SK-MEL-5 (cell line): ENCODE measurements around the gene PRPH. TPM values are rescaled to one million over a fixed set of nuclear protein-coding genes. Genes with fewer than 3 reads are reported as not detected.
"Not testable (repeated sequence)": the region's sequence is repeated elsewhere in the genome, so short reads cannot be mapped to it uniquely, and the experiment has no call there.

Source experiments
- DNase-seq: peaks from one replicate; pipeline ENCODE4 v3.0.0-alpha.2; 2016; ENCODE audit warnings: low read depth, low spot score
- in situ Hi-C: cut with HindIII; loops from 2 replicates; pipeline ENCODE4 v1.10.0; 2016; ENCODE audit warnings: low sequenced_read_pairs, high pct_unique_total_duplicates, low pct_unique_long_range_greater_than_20kb
- total RNA-seq: library from RNA; depleted of rRNA; stranded (reverse); fragments of >200 nt; shearing (Covaris generic); gene quantifications from 2 replicates; pipeline ENCODE4 v1.2.3, GENCODE V29; 2014

PRPH gene
- total RNA-seq, 1 experiment from 2014 or later = not detected

DNA sequence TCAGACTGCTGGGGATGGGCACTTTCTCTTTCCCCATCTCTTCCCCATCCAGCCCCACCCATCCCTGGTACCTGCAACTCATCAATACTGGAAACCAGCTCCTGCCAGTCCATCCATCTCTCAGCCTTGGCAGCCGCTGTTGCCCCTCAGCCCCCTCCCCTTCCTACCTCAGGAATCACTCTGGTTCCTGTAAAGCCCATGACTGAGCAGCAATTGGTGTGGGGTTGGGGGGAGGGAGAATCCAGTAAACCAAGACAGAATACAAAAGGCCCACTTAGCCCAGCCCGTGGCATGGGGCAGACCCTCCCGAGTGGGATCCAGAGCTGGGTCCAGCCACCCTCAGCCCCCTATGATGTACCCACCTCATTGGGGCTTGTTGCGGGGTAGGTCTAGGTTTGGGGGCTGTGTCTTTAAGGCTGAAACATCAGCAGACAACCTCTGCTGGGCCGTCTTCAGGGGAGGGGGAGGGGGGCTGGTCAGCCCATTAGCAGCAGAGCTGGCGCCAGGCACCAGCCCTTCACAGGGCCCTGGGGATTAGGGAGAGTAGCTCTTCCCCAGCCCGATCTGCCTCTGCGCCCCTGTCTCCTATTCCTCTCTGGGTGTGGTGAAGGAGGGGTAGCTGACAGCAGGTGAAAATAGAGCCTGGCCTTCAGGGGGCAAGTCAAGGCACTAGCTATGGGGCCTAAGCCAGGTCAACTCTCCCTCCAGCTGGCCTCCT, 702 bp upstream of the PRPH start:
- no peak for DNase-seq
- in situ Hi-C loops = no loop called here

DNA sequence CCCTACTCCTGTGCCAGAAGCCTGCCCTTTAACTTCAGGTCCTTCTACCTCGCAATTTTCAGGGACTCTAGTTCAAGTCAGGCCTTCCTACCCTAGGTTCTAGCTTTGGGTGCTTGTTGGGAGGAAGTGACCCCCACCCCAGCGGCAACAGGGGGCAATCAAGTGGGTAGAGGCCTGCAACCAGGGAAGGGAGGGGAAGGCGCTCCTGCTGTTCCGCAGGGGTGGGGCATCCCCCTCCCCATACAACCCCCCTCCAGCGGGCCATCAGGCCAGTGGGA, 204 bp upstream of the PRPH start:
- DNase-seq = no peak
- in situ Hi-C loops = no loop called here

- in situ Hi-C loops = no loop called here
- DNase-seq = peak; percentile 43
Measured at GRCh38 chr12:49296034-49296835, 1.3 kb downstream of the PRPH start.

- in situ Hi-C loops = no loop called here
Measured at GRCh38 chr12:49296836-49297694, 2.1 kb downstream of the PRPH start.

DNA sequence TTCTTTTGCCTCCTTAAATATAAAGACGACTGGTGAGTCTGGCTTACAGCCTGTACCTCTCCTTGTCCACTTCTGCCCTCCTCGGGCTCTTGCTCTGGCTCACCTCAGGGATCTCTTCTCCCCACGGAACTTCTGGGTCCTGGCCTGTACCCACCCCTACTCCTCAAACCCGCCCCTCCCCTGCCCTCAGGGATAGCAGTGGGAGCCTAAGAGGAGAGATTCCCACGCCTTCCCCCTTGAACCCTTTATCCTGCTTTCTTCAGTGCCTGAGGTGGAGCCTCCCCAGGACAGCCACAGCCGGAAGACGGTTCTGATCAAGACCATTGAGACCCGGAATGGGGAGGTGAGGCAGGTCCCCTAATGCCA, 2.7 kb downstream of the PRPH start:
- DNase-seq = no peak
- in situ Hi-C loops = no loop called here

More at GRCh38 chr12:49296836-49297694, 2.1 kb downstream of the PRPH start:
- DNase-seq = peak; percentile 75

- in situ Hi-C loops = no loop called here
- no peak for DNase-seq
Measured at GRCh38 chr12:49298160-49298559, 3.2 kb downstream of the PRPH start.

DNA sequence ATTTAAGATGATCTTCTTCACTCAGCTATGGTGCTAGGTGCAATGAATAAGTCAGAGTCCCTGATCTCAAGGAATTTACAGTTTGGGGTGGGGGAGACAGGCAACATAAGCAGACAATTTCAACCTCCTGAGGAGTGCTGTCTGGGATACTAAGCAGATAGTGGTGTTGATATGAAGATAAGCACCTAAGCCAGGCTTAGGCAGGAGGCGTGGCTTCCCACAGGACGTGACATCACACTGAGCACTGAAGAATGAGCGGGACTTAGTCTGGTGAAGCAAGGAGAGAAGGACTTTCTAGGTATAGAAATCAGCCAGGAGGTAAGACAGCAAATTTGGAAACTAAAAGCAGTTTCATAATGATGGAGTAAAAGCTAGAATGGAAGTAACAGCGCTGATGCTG, 6.8 kb downstream of the PRPH start:
- in situ Hi-C loops = no loop called here
- DNase-seq = no peak

- in situ Hi-C loops = no loop called here
- DNase-seq = no peak
Measured at GRCh38 chr12:49304161-49304560, 9.2 kb downstream of the PRPH start.

GRCh38 chr12:49305762-49306510, 11.0 kb downstream of the PRPH start:
- in situ Hi-C loops = no loop called here
- DNase-seq = no peak

GRCh38 chr12:49309386-49309785, 14.4 kb downstream of the PRPH start:
- no peak for DNase-seq

GRCh38 chr12:49310451-49311000, 15.6 kb downstream of the PRPH start:
- in situ Hi-C loops, DNase-seq: not testable (repeated sequence)

More at GRCh38 chr12:49309386-49309785, 14.4 kb downstream of the PRPH start:
- in situ Hi-C loops = no loop called here

DNA sequence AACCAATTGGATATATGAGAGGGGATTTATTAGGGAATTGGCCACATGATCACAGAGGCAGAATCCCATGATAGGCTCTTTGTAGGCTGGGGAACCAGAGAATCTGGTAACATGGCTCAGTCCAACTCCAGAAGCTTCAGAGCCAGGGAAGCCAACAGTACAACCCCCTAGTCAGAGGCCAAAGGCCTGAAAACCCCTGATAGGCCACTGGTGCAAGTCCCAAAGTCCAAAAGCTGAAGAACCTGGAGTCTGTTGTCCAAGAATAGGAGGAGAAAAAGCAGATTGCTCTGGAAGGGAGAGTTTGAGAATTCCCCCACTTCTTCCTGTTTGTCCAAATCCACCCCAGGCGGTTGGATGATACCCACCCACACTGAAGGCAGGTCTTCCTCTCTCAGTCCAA, 19.9 kb downstream of the PRPH start:
- DNase-seq = no peak
- in situ Hi-C loops = no loop called here

DNA sequence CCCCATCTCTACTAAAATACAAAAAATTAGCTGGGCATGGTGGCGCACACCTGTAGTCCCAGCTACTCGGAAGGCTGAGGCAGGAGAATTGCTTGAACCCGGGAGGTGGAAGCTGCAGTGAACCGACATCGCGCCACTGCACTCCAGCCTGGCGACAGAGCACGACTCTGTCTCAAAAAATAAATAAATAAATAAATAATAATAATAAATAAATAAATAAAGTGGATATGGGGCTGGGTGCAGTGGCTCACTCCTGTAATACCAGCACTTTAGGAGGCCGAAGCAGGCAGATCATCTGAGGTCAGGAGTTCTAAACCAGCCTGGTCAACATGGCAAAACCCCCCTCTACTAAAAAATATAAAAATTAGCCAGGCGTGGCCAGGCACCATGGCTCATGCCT, 22.2 kb downstream of the PRPH start:
- DNase-seq, in situ Hi-C loops: not testable (repeated sequence)

DNA sequence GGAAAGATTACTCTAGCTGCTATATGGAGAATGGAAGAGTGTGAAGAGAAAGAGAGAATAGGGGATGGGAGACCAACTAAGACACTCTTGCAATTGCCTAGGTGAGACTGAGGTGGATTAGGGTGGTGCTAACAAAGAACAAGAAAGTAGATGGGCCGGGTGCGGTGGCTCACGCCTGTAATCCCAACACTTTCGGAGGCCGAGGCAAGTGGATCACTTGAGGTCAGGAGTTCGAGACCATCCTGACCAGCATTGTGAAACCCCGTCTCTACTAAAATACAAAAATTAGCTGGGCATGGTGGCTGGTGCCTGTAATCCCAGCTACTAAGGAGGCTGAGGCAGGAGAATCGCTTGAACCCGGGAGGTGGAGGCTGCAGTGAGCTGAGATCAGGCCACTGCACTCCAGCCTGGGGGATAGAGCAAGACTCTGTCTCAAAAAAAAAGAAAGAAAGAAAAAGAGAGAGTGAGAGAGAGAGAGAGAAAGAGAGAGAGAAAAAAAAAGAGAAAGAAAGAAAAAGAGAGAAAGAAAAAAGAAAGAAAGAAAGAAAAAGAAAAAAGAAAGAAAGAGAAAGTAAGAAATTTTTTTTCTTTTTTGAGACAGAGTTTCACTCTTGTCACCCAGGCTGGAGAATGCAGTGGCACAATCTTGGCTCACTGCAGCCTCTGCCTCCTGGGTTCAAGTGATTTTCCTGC, 25.6 kb downstream of the PRPH start:
- in situ Hi-C loops, DNase-seq: not testable (repeated sequence)

DNA sequence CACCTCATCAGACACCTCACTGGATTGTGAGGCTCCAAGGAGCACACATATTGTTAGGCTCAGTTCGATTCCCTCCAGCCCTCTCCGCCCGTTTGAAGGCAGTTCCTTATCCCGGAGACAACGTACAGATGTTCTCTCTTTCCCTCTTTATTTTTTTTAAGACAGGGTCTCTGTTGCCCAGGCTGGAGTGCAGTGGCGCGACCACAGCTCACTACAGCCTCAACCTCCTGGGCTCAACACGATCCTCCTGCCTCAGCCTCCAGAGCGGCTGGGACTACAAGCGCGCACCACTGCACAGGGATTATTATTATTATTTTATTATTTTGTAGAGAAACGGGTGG, 27.4 kb downstream of the PRPH start:
- no peak for DNase-seq
- in situ Hi-C loops = no loop called here

DNA sequence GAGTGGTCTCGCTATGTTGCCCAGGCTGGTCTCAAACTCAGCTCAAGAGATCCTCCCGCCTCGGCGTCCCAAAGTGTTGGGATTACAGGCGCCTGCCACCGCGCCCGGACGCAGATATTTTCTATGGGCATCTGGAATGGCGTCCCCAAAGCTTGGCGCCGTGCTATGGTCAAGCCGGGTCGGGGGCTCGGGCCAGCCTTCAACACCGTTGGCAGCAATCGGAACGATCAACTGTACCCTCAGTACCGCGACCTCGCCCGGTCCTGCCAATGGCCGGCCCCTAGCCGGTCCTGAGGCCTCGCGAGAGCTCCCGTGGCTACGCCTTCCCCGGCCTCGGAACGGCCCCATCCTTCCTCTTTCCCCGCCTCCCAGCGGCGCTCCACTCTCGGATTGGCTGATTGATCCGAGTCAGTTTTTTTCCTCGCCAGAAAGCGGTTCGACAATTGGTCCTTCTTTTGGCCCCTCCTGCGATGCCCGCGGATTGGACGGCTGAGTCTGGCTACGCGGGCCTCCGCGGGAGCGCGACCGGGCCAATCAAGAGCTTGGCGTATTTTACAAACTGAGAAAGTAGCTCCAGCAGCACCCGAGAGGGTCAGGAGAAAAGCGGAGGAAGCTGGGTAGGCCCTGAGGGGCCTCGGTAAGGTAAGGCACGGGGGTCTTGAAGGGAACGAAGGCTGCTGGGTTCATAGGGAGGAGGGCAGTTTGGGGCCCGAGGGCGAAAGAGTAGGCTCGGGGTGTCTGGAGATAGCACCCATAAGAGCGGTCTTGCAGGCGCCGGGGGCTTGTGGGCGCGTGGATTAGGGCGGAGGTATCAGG, 28.0 kb downstream of the PRPH start, which contains the start of gene TROAP:
TROAP (plus strand) TSS at position 548 of the 816 bp plus-strand sequence. CDS start 354 bp downstream, outside the sequence.
- DNase-seq = peak; percentile 99

More for the DNA sequence above, 28.0 kb downstream of the PRPH start, which contains the start of gene TROAP:
- in situ Hi-C loops = no loop called here
